ENCODE measurements around the gene NADK. TPM values are rescaled to one million over a fixed set of nuclear protein-coding genes. Genes with fewer than 3 reads are reported as not detected.

Gene NADK
- total and polyA plus RNA-seq, 10 of the 15 experiments (the other 5 are each of a cell fraction or from before 2014, with no cell fraction given), result 1.1 to 93.2 (median 46.9) TPM

DNA sequence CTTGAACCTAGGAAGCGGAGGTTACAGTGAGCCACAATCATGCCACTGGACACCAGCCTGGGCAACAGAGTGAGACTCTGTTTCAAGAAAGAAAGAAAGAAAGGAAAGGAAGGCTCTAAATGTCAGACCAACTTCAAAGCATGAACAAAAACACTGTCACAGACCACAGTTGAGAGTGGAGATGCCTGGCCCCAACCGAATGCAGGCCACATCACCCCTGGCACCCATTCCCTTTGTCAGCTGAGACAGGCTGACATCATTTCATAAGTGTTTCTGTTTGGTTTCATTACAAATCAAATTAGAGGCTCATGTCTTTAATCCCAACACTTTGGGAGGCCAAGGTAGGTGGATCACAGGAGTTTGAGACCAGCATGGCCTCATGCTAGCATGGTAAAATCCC, 28.6 kb upstream of the NADK start:
- CTCF ChIA-PET, result interaction anchor here (0.8 kb wide), 1 partner anchor 99 kb away, joined by 3 read pairs; no protein-coding TSS in a partner anchor
- no peaks in the 10 kb centered on the region for H3K27me3 ChIP-seq (replicated peaks in 1 of 2; ENCODE audit: control insufficient read depth in 2 of 2, insufficient read depth in 2 of 2, low read length in 1 of 2)
- H3K4me2 ChIP-seq (ENCODE audit: control insufficient read depth, insufficient read depth), result no peak overlapping the region
- POLR2A ChIA-PET, result interaction anchor here (0.6 to 1.8 kb wide), 3 partner anchors 21 to 52 kb away, joined by 3 to 4 read pairs (median 3); no protein-coding TSS in a partner anchor
- RAD21 ChIA-PET (ENCODE audit: unreplicated experiment), result no interaction called here
- no peak overlapping the region for H3K4me3 ChIP-seq
- peaks cover under 1% of the 10 kb centered on the region; the same call in 1 of the 2 replicates for H4K20me1 ChIP-seq (ENCODE audit: control insufficient read depth, insufficient read depth)
- ATAC-seq (no peak), FAIRE-seq (no peak), DNase-seq (ENCODE audit: low read depth, low spot score) (no peak)
- SMC1A ChIA-PET (ENCODE audit: uncharacterized antibody, unreplicated experiment), result no interaction called here
- 98% methylated on average over 2 of the region's 2 CpGs for WGBS (ENCODE audit: insufficient coverage, insufficient replicate concordance, low lambda C conversion rate, missing lambda C conversion rate)
- in situ Hi-C loops (cut with MboI), result no loop called here
- no peak overlapping the region for H3K27ac ChIP-seq (ENCODE audit: control insufficient read depth, insufficient read depth)
- H3K36me3 ChIP-seq (ENCODE audit: control insufficient read depth in 2 of 2, insufficient read depth in 2 of 2, low read length in 1 of 2), result peaks cover 14 to 24% of the 10 kb centered on the region in 2 experiments; a peak in 3 of 4 replicates
- peaks cover 2% of the 10 kb centered on the region for H3K4me1 ChIP-seq (ENCODE audit: control insufficient read depth, insufficient read depth, low read length)
- H3K79me2 ChIP-seq (ENCODE audit: control insufficient read depth, insufficient read depth, low read length), result peaks cover 1% of the 10 kb centered on the region
- H3K9ac ChIP-seq (ENCODE audit: control insufficient read depth, insufficient read depth, low read length), result no peak overlapping the region
- TF ChIP-seq BCL11A (IDR thresholded peaks at IDR 0.05; ENCODE audit: low read depth, low read length), result no peak
- TF ChIP-seq, protein P1, sequence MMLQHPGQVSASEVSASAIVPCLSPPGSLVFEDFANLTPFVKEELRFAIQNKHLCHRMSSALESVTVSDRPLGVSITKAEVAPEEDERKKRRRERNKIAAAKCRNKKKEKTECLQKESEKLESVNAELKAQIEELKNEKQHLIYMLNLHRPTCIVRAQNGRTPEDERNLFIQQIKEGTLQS (IDR thresholded peaks at IDR 0.05; ENCODE audit: borderline replicate concordance, extremely low read depth, low read depth, low read length), result no peak
- TF ChIP-seq ETV6 (conservative IDR thresholded peaks at IDR 0.05 in 1 of 2, IDR thresholded peaks at IDR 0.05 in 1 of 2; ENCODE audit: borderline replicate concordance in 1 of 2, low read depth in 1 of 2), result no peak
- no peak for TF ChIP-seq POLR2AphosphoS2 (IDR thresholded peaks at IDR 0.05; ENCODE audit: low read depth, low read length)
- no peak for TF ChIP-seq NBN (IDR thresholded peaks at IDR 0.05)
- TF ChIP-seq JUND (IDR thresholded peaks at IDR 0.05; ENCODE audit: low read depth, low read length), result no peak
- TF ChIP-seq, protein P2, sequence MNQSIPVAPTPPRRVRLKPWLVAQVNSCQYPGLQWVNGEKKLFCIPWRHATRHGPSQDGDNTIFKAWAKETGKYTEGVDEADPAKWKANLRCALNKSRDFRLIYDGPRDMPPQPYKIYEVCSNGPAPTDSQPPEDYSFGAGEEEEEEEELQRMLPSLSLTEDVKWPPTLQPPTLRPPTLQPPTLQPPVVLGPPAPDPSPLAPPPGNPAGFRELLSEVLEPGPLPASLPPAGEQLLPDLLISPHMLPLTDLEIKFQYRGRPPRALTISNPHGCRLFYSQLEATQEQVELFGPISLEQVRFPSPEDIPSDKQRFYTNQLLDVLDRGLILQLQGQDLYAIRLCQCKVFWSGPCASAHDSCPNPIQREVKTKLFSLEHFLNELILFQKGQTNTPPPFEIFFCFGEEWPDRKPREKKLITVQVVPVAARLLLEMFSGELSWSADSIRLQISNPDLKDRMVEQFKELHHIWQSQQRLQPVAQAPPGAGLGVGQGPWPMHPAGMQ (IDR thresholded peaks at IDR 0.05; ENCODE audit: borderline replicate concordance), result no peak
- TF ChIP-seq BRCA1 (IDR thresholded peaks at IDR 0.05; ENCODE audit: low read depth, low read length), result no peak
- no peak for TF ChIP-seq RAD51 (IDR thresholded peaks at IDR 0.05)
- TF ChIP-seq CBX3 (IDR thresholded peaks at IDR 0.05; ENCODE audit: borderline replicate concordance, low read depth), result no peak
- TF ChIP-seq SMAD1 (IDR thresholded peaks at IDR 0.05; ENCODE audit: low read depth, partially characterized antibody), result no peak
- no peak for TF ChIP-seq IKZF1 (conservative IDR thresholded peaks at IDR 0.05)
- no peak for TF ChIP-seq ZBTB33 (IDR thresholded peaks at IDR 0.05)
- no peak for TF ChIP-seq POU2F2 (IDR thresholded peaks at IDR 0.05; ENCODE audit: borderline replicate concordance, low read depth, low read length)
- TF ChIP-seq RUNX3 (IDR thresholded peaks at IDR 0.05; ENCODE audit: low read length), result no peak
- no peak for TF ChIP-seq IRF4 (IDR thresholded peaks at IDR 0.05; ENCODE audit: low read depth, low read length)
- no peak for TF ChIP-seq DPF2 (IDR thresholded peaks at IDR 0.05)
- TF ChIP-seq FOXK2 (IDR thresholded peaks at IDR 0.05), result no peak
- TF ChIP-seq NFIC (IDR thresholded peaks at IDR 0.05; ENCODE audit: low read depth, low read length), result no peak
- no TSS peak for BruUV-seq (replicated peaks)
- no peak overlapping the region for H2AFZ ChIP-seq (ENCODE audit: control insufficient read depth, low read depth, low read length)
- H3K9me3 ChIP-seq (replicated peaks; ENCODE audit: control insufficient read depth, insufficient read depth, low read length), result no peaks in the 10 kb centered on the region
- intact Hi-C loops (cut with micrococcal nuclease; ENCODE audit: unreplicated experiment), result no loop called here
